Hypothalamus (tissue), 51 donors: ENCODE results near the gene NGLY1.

Experiments used
- DNase-seq, 51 donors: peaks; one replicate each; lab custom pipeline; 2025; lab: John Stamatoyannopoulos, UW

NGLY1 gene

GRCh38 chr3:25782938-25783660 is at the start of gene NGLY1:
Gene NGLY1 (minus strand): TSS chr3:25783443. CDS start chr3:25783390, 53 bp downstream.
- DNase-seq = peak in 50 of 51 donors; percentile 32 to 88 (median 74)

GRCh38 chr3:25831578-25831977 is 48.3 kb upstream of the NGLY1 start:
- peak in 2 of 51 donors; percentile 2 to 7 for DNase-seq

- DNase-seq = no peak
Measured at GRCh38 chr3:25830373-25831280, 47.4 kb upstream of the NGLY1 start.

GRCh38 chr3:25826510-25826909 is 43.3 kb upstream of the NGLY1 start:
- DNase-seq = no peak

- DNase-seq = no peak
Measured at GRCh38 chr3:25823314-25823713, 40.1 kb upstream of the NGLY1 start.

GRCh38 chr3:25821746-25822573 is 38.7 kb upstream of the NGLY1 start:
- no peak for DNase-seq

GRCh38 chr3:25820816-25821486 is 37.7 kb upstream of the NGLY1 start:
- no peak for DNase-seq

GRCh38 chr3:25820366-25820765 is 37.1 kb upstream of the NGLY1 start:
- peak in 5 of 51 donors; percentile 1 to 31 (median 7) for DNase-seq

GRCh38 chr3:25818335-25818734 is 35.1 kb upstream of the NGLY1 start:
- no peak for DNase-seq

- DNase-seq = peak in 1 of 51 donors; percentile 10
Measured at GRCh38 chr3:25817638-25818037, 34.4 kb upstream of the NGLY1 start.

- no peak for DNase-seq
Measured at GRCh38 chr3:25817107-25817506, 33.9 kb upstream of the NGLY1 start.

GRCh38 chr3:25812644-25813043 is 29.4 kb upstream of the NGLY1 start:
- DNase-seq = no peak

GRCh38 chr3:25804676-25805075 is 21.4 kb upstream of the NGLY1 start:
- DNase-seq = no peak

GRCh38 chr3:25803833-25804232 is 20.6 kb upstream of the NGLY1 start:
- DNase-seq = no peak

- no peak for DNase-seq
Measured at GRCh38 chr3:25801786-25802185, 18.5 kb upstream of the NGLY1 start.

- DNase-seq = peak; percentile 19 to 91 (median 71)
Measured at GRCh38 chr3:25789596-25790556, 6.6 kb upstream of the NGLY1 start, which contains the start of gene OXSM. Gene OXSM (plus strand): TSS chr3:25790090. CDS start chr3:25791021, 931 bp downstream.

GRCh38 chr3:25789209-25789595 is 6.0 kb upstream of the NGLY1 start:
- DNase-seq = no peak

GRCh38 chr3:25787689-25788088 is 4.4 kb upstream of the NGLY1 start:
- no peak for DNase-seq

GRCh38 chr3:25785826-25786225 is 2.6 kb upstream of the NGLY1 start:
- no peak for DNase-seq
